Measurements from ENCODE around the gene FAM174C. TPM values are rescaled to one million over a fixed set of nuclear protein-coding genes. Genes with fewer than 3 reads are reported as not detected.
A peak's percentile ranks its signal among the peaks of the same experiment; 100 is the strongest.

Gene FAM174C
- total RNA-seq, 4 donors from 2014 or later: 47.2 to 69.1 (median 59.3) TPM

DNA sequence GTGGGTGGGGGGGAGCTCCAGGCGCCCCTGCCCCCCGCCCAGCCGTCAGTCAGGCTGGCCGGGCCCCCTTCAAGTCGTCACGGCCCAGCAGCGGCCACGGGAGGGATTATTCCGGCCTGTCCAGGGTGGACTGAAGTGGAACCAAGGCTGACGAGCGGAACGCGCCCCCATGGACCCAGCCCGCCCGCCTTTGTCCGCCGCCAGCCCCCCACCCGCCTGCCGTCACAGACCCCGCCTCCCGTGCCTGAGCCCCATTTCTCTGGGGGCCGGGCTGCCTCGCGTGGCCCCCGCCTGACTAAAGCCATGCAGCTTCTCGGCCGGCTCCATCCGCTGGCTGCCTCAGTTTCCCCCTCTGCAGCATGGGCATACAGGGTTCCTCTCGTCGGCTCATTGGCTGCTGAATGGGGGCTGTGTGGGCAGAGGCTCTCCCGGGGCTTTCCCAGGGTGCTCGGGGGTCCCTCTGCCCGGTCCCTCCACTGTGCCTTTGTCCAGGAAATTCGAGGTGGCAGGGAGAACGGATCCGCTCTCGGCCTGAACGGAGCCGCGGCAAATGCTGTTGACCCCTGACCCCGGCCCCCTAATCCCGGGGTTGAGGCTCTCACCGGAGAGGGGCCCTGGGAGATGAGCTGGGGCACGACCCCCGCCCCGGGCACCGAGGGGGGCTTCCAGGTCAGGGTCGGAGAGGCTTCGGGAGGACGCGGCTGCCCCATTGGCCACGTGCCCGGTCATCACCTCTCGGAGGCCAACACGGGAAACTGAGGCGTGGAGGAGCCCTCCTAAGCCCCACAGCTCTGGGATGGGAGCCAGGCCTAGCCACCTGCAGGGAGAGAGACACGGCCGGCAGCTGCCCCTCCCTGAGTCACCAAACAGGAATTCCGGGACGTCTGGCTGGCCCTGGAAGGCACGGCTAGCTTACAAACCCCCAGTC is 37.7 kb downstream of the FAM174C start:
- TF ChIP-seq, protein P1, sequence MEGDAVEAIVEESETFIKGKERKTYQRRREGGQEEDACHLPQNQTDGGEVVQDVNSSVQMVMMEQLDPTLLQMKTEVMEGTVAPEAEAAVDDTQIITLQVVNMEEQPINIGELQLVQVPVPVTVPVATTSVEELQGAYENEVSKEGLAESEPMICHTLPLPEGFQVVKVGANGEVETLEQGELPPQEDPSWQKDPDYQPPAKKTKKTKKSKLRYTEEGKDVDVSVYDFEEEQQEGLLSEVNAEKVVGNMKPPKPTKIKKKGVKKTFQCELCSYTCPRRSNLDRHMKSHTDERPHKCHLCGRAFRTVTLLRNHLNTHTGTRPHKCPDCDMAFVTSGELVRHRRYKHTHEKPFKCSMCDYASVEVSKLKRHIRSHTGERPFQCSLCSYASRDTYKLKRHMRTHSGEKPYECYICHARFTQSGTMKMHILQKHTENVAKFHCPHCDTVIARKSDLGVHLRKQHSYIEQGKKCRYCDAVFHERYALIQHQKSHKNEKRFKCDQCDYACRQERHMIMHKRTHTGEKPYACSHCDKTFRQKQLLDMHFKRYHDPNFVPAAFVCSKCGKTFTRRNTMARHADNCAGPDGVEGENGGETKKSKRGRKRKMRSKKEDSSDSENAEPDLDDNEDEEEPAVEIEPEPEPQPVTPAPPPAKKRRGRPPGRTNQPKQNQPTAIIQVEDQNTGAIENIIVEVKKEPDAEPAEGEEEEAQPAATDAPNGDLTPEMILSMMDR (IDR thresholded peaks at IDR 0.05): no peak
- no peak for ATAC-seq (ENCODE audit: low FRiP score)
- DNase-seq (ENCODE audit: low spot score): no peak

DNA sequence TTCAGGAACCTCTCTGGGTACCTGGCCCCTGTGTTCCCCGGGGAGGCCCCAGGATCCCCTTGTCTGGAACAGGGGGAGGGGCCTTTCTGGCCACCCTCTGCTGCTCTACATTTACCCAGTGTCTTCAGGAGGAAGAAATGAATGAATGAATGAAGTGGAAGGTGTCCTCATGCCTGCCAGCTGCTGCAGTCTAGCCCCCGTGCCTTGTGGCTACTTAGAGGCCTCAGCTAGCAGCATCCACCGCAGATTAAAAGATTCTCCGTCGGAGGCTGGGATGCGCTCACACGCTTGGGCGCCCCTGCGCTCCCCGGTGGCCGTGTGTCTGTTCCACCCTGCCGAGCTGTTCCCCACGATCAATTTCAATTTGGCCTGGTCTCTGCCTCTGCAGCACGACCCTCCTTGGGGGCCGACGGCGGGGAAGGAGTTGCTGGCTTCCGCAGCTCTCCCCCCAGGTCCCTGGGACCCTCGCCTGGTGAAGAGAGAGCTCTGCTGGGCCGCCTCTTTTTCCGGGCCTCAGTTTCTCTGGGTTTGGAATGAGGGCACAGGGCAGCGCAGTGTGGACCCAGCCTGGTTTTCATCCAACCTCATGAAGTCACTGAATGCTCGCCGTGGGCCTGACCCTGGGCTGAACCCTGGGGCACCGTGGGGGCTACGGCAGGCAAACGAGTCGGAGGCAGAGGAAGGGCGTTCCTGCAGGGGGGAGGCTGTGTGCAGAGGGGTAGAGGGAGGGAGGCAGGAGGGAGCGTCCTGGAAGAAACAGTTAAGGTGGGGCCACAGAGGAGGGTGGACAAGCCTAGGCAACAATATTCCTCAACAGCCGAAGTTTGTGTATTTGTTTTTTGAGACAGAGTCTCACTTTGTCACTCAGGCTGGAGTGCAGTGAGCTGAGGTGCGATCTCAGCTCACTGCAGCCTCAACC is 38.6 kb downstream of the FAM174C start:
- no peak for ATAC-seq (ENCODE audit: low FRiP score)
- TF ChIP-seq, protein P1 (IDR thresholded peaks at IDR 0.05): no peak

DNA sequence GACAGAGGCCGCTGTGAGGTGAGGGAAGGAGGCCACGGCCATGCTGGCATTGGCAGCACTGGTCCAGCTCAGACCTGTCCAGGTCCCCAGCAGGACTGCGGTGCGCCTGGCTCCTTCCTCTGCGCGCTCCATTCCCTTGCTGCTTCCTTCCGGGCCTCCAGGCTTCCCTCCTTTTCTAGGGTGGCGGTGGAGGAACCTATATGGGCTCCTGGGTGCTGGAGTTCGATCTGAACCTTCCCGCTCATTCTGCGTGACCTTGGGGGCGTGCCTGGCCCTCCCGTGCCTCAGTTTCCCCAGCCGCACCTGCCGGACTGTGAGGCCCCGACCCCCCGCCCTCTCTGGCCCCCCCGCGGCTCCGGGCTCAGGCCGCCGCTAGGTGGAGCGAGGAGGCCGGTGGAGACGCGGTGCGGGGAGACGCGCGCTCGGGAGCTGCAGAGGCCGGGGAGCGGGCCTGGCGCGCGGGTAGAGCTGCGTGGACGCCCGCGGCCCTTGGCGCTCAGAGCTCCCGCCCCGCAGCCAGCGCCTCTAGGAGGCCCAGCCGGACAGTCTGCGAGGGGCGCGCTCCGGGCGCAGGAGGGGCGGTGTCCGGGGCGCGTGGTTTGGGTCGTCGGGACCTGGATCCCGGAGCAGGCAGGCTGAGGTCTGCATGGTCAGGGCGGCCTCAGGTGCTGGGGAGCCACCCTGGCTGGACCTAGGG is 40.3 kb downstream of the FAM174C start:
- ATAC-seq (ENCODE audit: low FRiP score) (peak; percentile 76), DNase-seq (ENCODE audit: low spot score) (no peak)
- TF ChIP-seq, protein P1 (IDR thresholded peaks at IDR 0.05): no peak

More for the DNA sequence above, 38.6 kb downstream of the FAM174C start:
- DNase-seq (ENCODE audit: low spot score): no peak

DNA sequence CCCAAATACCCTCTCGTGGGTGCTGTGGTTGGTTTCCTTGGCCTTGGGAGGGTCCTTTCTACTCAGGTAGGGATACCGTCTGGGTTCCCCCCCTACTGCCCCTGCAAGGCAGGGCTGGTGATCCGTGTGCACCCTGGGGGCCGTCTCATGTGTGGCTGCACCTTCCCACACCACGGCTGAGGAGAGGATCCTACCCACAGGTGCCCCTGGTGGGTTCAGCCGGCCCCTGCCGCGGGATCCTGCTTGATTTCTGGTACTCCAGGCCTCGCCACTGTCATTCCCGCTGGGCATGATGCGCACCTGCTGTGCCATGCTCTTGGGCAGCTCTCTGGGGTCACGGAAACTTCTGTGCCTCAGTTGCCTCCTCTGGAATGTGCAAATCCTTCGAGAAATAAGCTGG is 41.1 kb downstream of the FAM174C start:
- TF ChIP-seq, protein P1 (IDR thresholded peaks at IDR 0.05): no peak
- DNase-seq (ENCODE audit: low spot score) (no peak), ATAC-seq (ENCODE audit: low FRiP score) (no peak)

DNA sequence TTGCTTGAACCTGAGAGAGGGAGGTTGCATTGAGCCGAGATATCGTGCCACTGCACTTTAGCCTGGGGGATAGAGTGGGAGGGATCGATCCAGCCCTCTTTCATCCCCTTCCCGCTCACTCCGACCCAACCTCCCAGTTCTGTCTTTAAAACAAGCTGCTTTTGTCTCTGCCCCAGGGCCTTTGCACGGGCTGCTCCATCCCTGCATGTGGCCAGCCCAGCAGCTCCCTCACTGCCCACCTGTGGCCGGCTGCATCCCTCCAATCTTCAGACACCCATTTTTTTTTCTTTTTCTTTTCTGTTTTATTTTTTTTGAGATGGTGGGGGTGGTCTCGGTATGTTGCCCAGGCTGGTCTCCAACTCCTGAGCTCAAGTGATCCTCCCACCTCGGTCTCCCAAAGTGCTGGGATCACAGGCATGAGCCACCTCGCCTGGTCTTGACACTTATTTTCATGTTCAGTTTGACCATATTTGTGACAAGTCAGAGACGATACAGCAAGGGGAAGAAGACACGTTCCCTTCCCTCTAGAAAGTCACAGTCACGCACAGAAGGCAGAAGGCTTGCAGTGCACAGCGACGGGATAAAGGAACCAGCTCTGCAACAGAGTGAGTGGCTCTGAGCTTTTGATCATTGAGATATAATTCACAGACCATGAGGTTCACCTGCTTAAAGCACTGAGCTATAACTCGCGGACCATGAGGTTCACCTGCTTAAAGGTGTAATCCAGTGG is 42.1 kb downstream of the FAM174C start:
- no peak for ATAC-seq (ENCODE audit: low FRiP score)
- no peak for DNase-seq (ENCODE audit: low spot score)
- TF ChIP-seq, protein P1 (IDR thresholded peaks at IDR 0.05): no peak

Measured in omental fat pad (tissue), 4 donors.